GM12878 (cell line): Measurements from ENCODE around the gene GDNF. TPM values are rescaled to one million over a fixed set of nuclear protein-coding genes. Genes with fewer than 3 reads are reported as not detected.

Experiments
- BMI1 ChIP-seq: fragments of 450-650 bp; IDR thresholded peaks from 2 replicates; pipeline ENCODE4 v1.6.1; 2016; ENCODE audit warnings: mild to moderate bottlenecking, moderate library complexity, borderline replicate concordance
- CBX5 ChIP-seq: sonication (generic); IDR thresholded peaks from 2 replicates; pipeline ENCODE4 v1.6.1; 2016; ENCODE audit warnings: low read depth, moderate library complexity, mild to moderate bottlenecking, inconsistent platforms
- CEBPB ChIP-seq, 2 experiments: fragments of 150-350 bp in 1 of 2; IDR thresholded peaks; 2 replicates each; pipeline ENCODE4 v1.6.1; 2012 to 2014; ENCODE audit warnings: low read depth in 2 of 2, low read length in 2 of 2, borderline replicate concordance in 1 of 2, inconsistent platforms in 1 of 2
- CHD2 ChIP-seq: IDR thresholded peaks from 2 replicates; pipeline ENCODE4 v1.6.1; 2011; ENCODE audit warnings: low read depth, low read length, improper control_type of control experiment, borderline replicate concordance
- CUX1 ChIP-seq: IDR thresholded peaks from 2 replicates; pipeline ENCODE4 v1.6.1; 2012; ENCODE audit warnings: improper control_type of control experiment, low read depth, low read length; ENCODE audit not compliant: insufficient replicate concordance
- E4F1 ChIP-seq: fragments of 450-650 bp; IDR thresholded peaks from 2 replicates; pipeline ENCODE4 v1.6.1; 2018; ENCODE audit warnings: borderline replicate concordance, mild to moderate bottlenecking; ENCODE audit not compliant: partially characterized antibody
- EED ChIP-seq: sonication (generic); IDR thresholded peaks from 2 replicates; pipeline ENCODE4 v1.6.1; 2016; ENCODE audit warnings: antibody characterized with exemption, low read depth
- EP300 ChIP-seq, 2 experiments: fragments of 150-350 bp in 1 of 2; IDR thresholded peaks; 2 replicates each; pipeline ENCODE4 v1.6.1; 2011 to 2012; ENCODE audit warnings: low read depth in 2 of 2, low read length in 2 of 2, borderline replicate concordance in 1 of 2, improper control_type of control experiment in 1 of 2, inconsistent platforms in 1 of 2; ENCODE audit not compliant: control insufficient read depth in 1 of 2
- HCFC1 ChIP-seq: fragments of 150-350 bp; IDR thresholded peaks from 2 replicates; pipeline ENCODE4 v1.6.1; 2014; ENCODE audit warnings: low read length
- RELA ChIP-seq: fragments of 450-650 bp; IDR thresholded peaks from 2 replicates; pipeline ENCODE4 v1.8.0; 2014; ENCODE audit warnings: borderline replicate concordance; ENCODE audit not compliant: partially characterized antibody
- USF1 ChIP-seq: IDR thresholded peaks from 2 replicates; pipeline ENCODE4 v1.6.1; 2011; ENCODE audit warnings: borderline replicate concordance, low read depth, mild to moderate bottlenecking, moderate library complexity, mixed read lengths, low read length; ENCODE audit not compliant: insufficient read depth; ENCODE audit errors: extremely low read length
- ZNF207 ChIP-seq: fragments of 450-650 bp; IDR thresholded peaks from 2 replicates; pipeline ENCODE4 v1.6.1; 2014; ENCODE audit warnings: antibody characterized with exemption, mild to moderate bottlenecking, borderline replicate concordance
- polyA plus RNA-seq, 11 experiments: library from polyadenylated mRNA; depleted of rRNA in 4 of 11; unstranded in 6 of 11; stranded (reverse) in 5 of 11; fragments of >200 nt; fragmentation: Nextera tagmentation in 4 of 11; fragmentation: Illumina TruSeq in 1 of 11; extraction: Ambion mirVana in 4 of 11; extraction: Trizol in 1 of 11; gene quantifications; 1 replicate in 1 of 11; 2 replicates in 10 of 11; pipeline versions ENCODE4 v1.2.1 to v1.2.3, GENCODE V29; 2011 to 2016; ENCODE audit warnings: inconsistent platforms in 2 of 11, missing spikeins in 2 of 11, low read depth in 1 of 11
- total RNA-seq, 4 experiments: library from RNA; depleted of rRNA in 3 of 4; stranded (reverse); fragments of >200 nt in 3 of 4; fragmentation: Illumina TruSeq in 1 of 4; extraction: Trizol in 1 of 4; gene quantifications; 2 replicates each; pipeline versions ENCODE4 v1.2.1 to v1.2.3, GENCODE V29; 2013 to 2021

GDNF gene
- total and polyA plus RNA-seq, 10 of the 15 experiments (the other 5 are each of a cell fraction or from before 2014, with no cell fraction given), result not detected

GRCh38 chr5:37876943-37877342 lies 37.1 kb upstream of the GDNF start (continued):
- TF ChIP-seq RELA (no peak), EED (no peak), E4F1 (no peak), EP300 (IDR thresholded peaks at IDR 0.05; ENCODE audit: borderline replicate concordance in 1 of 2, control insufficient read depth in 1 of 2, low read depth in 2 of 2, low read length in 2 of 2) (no peak), BMI1 (no peak), CHD2 (no peak), HCFC1 (no peak), CBX5 (no peak), CEBPB (IDR thresholded peaks at IDR 0.05; ENCODE audit: borderline replicate concordance in 1 of 2, low read depth in 2 of 2, low read length in 2 of 2) (no peak), CUX1 (no peak), ZNF207 (no peak), USF1 (no peak)
